Measurements from ENCODE around the gene LRTM2. TPM values are rescaled to one million over a fixed set of nuclear protein-coding genes. Genes with fewer than 3 reads are reported as not detected.

LRTM2 gene
- total and polyA plus RNA-seq, 8 donors: not detected

DNA sequence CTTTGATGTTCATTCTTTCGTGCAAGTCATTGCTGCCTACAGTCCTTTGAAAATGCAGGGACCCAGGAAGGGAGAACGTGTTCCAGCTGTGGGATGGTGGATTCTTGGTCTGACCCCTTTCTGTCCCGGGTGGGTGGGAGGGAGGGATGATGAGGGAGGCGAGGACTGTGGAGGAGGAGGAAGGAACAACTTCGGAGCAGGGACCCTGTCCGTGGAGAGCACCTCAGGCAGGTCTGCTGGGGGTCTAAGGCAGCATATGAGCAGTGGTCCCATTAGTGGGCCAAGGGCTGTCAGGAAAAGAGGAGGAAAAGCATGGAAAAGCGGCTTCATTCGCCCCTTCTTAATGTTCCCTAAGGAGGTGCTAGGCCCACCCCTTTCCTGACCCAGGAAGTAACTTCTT is 62.0 kb downstream of the LRTM2 start:
- TF ChIP-seq, protein P1, sequence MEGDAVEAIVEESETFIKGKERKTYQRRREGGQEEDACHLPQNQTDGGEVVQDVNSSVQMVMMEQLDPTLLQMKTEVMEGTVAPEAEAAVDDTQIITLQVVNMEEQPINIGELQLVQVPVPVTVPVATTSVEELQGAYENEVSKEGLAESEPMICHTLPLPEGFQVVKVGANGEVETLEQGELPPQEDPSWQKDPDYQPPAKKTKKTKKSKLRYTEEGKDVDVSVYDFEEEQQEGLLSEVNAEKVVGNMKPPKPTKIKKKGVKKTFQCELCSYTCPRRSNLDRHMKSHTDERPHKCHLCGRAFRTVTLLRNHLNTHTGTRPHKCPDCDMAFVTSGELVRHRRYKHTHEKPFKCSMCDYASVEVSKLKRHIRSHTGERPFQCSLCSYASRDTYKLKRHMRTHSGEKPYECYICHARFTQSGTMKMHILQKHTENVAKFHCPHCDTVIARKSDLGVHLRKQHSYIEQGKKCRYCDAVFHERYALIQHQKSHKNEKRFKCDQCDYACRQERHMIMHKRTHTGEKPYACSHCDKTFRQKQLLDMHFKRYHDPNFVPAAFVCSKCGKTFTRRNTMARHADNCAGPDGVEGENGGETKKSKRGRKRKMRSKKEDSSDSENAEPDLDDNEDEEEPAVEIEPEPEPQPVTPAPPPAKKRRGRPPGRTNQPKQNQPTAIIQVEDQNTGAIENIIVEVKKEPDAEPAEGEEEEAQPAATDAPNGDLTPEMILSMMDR (IDR thresholded peaks at IDR 0.05): no peak
- intact Hi-C loops (cut with DNase I): no loop called here
- 62 to 68% methylated on average over 8 of the region's 8 CpGs for WGBS, 2 donors

DNA sequence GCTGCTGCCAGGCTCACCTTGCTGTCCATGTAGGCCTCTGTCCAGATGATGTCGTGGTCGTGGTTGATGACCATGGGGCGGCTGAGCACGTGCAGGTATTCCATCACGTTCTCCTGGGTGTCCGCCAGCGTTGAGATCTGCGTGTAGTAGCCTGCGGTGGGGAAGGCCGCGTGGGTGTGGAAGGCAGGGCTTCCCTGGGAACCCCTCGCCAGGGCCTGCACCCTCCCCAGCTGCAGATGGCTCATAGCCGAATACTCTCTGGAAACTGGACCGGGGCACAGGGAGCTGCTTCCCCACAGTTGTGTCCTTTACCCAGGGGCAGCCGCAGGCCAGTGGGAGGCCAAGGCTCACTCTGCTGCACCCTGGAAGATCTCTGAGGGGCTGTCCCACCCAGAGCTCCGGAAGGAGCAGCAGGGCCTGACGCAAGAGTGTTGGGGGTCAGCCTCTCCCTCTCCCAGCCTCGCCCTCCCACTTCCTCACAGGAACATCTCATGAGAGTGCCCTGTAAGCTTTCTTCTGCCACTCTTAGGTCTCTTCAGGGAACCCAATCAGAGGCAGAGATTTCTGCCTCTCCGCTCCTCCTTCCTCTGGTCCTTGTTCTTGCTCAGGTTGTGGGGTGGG is 62.6 kb downstream of the LRTM2 start:
- TF ChIP-seq, protein P1 (IDR thresholded peaks at IDR 0.05): no peak
- FAIRE-seq (no peak), DNase-seq (no peak), ATAC-seq (no peak)
- Histone ChIP-seq H3K9me3 (no peaks in the 10 kb centered on the region), H3K4me1 (no peaks in the 10 kb centered on the region), H3K36me3 (no peaks in the 10 kb centered on the region), H3K27me3 (no peaks in the 10 kb centered on the region), H3K4me3 (no peak overlapping the region), H3K27ac (no peak overlapping the region)
- WGBS, 2 donors: 84% methylated on average over 19 of the region's 19 CpGs
- intact Hi-C loops (cut with DNase I): no loop called here

More for the DNA sequence above, 62.0 kb downstream of the LRTM2 start:
- Histone ChIP-seq H3K27me3 (no peaks in the 10 kb centered on the region), H3K9me3 (no peaks in the 10 kb centered on the region), H3K4me1 (no peaks in the 10 kb centered on the region), H3K4me3 (no peak overlapping the region), H3K27ac (no peak overlapping the region), H3K36me3 (no peaks in the 10 kb centered on the region)
- DNase-seq (no peak), ATAC-seq (no peak), FAIRE-seq (no peak)

DNA sequence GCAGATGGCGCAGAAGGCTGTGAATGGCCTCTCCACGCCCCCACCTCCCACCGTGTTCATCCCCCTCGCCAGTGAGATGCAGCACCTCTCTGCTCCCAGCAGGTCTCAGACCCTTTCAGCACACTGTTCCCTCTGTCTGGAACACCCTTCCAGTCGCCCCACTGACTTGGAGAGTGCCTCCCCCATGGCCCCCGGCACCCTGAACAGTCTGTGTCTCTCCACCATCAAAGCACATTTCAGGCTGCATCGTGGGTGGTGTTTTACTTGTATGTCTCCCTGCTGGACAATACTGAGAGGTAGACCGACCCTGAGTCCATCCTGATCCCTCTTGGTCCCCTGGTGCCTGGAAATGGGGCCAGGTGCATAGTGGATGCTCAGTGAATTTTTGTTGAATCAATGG is 63.1 kb downstream of the LRTM2 start:
- no peak overlapping the region for H3K27ac ChIP-seq
- TF ChIP-seq, protein P1 (IDR thresholded peaks at IDR 0.05): no peak
- no peaks in the 10 kb centered on the region for H3K36me3 ChIP-seq
- DNase-seq: no peak
- no peaks in the 10 kb centered on the region for H3K4me1 ChIP-seq
- no peak overlapping the region for H3K4me3 ChIP-seq
- intact Hi-C loops (cut with DNase I): no loop called here
- ATAC-seq: no peak
- H3K9me3 ChIP-seq: no peaks in the 10 kb centered on the region
- no peak for FAIRE-seq
- WGBS, 2 donors: 67 to 75% methylated on average over 8 of the region's 8 CpGs
- H3K27me3 ChIP-seq: no peaks in the 10 kb centered on the region

DNA sequence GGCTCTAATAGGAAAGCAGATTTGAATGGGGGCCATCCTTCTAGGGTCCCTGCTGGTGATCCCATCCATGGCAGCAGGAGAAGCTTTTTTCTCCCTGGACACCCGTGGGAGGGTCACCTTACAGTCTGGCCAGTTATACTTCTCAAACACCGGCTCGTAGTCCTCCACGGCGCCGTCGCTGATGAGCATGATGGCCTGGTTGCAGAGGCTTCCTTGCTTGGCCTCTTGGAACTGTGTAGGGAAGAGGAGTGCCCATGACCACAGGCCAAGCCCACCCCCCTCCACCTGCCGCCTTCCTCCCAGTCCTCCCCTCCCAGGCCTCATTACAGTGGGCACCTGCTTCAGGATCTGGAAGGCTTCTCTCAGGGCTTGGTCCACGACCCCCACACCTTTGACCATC is 64.3 kb downstream of the LRTM2 start:
- ATAC-seq (no peak), FAIRE-seq (no peak), DNase-seq (no peak)
- Histone ChIP-seq H3K4me3 (no peak overlapping the region), H3K27ac (no peak overlapping the region), H3K4me1 (no peaks in the 10 kb centered on the region), H3K27me3 (no peaks in the 10 kb centered on the region), H3K36me3 (no peaks in the 10 kb centered on the region), H3K9me3 (no peaks in the 10 kb centered on the region)
- 90 to 95% methylated on average over 9 of the region's 9 CpGs for WGBS, 2 donors
- TF ChIP-seq, protein P1 (IDR thresholded peaks at IDR 0.05): no peak
- intact Hi-C loops (cut with DNase I): no loop called here

DNA sequence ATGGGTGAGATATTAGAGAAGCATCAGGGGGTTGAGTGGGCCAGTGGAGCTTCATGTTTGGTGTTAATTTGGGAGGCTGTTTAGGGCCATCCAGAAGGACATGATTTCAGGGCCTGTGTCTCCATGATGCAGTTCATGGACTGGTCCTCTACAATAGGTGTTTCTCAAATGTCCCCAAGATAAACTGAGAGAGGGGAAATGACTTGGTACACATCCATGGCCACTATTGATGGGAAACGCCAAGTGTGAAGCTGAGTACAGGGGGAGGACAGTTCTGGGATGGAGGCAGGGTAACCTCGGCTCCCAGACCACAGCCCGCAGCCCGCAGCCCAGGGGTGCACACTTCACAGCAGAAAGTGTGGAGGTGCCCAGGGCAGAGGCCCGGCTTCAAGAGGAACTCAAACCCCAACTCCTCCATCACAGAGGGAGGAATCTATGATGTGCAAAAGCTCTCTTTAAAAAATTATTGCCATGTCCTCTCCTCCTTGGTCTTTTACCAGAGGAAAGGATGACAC is 64.8 kb downstream of the LRTM2 start:
- no peaks in the 10 kb centered on the region for H3K36me3 ChIP-seq
- ATAC-seq (no peak), DNase-seq (no peak), FAIRE-seq (no peak)
- 81 to 83% methylated on average over 5 of the region's 5 CpGs for WGBS, 2 donors
- H3K27ac ChIP-seq: no peak overlapping the region
- H3K9me3 ChIP-seq: no peaks in the 10 kb centered on the region
- intact Hi-C loops (cut with DNase I): no loop called here
- H3K4me1 ChIP-seq: no peaks in the 10 kb centered on the region
- TF ChIP-seq, protein P1 (IDR thresholded peaks at IDR 0.05): no peak
- H3K27me3 ChIP-seq: no peaks in the 10 kb centered on the region
- no peak overlapping the region for H3K4me3 ChIP-seq
